Epithelial cell of prostate (primary cell): ENCODE results near the gene DNHD1.

Source experiments
- DNase-seq: peaks from one replicate; pipeline ENCODE4 v3.0.0-alpha.2; 2011; ENCODE audit warnings: low read depth, low spot score
- H3K27ac ChIP-seq: fragments of 450-650 bp; 2 replicates; pipeline ENCODE4 v1.5.1; 2017; ENCODE audit warnings: mild to moderate bottlenecking

The DNHD1 gene

DNA sequence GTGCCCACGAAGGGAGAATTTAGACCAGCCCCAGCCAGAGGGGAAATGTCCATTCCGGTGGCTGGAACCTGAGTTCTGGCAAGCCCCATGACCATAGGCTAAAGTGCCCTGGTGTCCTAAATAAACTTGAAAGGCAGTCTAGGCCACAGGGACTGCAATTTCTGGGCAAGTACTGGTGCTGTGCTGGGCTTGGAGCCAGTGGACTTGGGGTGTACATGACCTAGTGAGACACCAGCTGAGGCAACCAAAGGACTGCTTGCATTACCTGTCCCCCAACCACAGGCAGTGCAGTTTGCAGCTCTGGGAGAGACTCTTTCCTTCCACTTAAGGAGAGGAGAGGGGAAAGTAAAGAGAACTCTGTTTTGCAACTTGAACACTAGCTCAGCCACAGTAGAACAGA is 82.6 kb downstream of the DNHD1 start:
- DNase-seq = no peak
- H3K27ac ChIP-seq = no peak overlapping the region

DNA sequence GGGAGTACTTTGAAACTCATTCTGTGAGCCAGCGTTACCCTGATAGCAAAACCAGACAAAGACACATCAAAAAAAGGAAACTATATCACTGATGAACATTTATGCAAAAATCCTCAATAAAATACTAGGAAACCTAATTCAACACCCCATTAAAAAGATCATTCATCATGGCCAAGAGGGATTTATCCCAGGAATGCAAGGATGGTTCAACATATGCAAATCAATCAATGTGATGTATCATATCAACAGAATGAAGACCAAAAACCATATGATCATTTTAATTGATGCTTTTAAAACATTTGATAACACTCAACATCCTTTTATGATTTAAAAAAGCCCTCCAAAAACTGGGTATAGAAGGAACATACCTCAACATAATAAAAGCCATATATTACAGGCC is 86.5 kb downstream of the DNHD1 start:
- DNase-seq = no peak
- H3K27ac ChIP-seq = no peak overlapping the region

DNA sequence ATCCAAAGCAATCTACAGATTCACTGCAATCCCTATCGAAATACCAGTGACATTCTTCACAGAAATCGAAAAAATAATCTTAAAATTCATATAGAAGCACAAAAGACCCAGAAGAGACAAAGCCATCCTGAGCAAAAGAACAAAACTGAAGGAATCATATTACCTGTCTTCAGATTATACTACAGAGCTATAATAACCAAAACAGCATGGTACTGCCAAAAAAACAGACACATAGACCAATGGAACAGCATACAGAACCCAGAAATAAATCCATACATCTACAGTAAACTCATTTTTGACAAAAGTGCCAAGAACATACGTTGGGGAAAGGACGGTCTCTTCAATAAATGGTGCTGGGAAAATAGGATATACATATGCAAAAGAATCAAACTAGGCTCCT is 87.4 kb downstream of the DNHD1 start:
- H3K27ac ChIP-seq = no peak overlapping the region
- no peak for DNase-seq

DNA sequence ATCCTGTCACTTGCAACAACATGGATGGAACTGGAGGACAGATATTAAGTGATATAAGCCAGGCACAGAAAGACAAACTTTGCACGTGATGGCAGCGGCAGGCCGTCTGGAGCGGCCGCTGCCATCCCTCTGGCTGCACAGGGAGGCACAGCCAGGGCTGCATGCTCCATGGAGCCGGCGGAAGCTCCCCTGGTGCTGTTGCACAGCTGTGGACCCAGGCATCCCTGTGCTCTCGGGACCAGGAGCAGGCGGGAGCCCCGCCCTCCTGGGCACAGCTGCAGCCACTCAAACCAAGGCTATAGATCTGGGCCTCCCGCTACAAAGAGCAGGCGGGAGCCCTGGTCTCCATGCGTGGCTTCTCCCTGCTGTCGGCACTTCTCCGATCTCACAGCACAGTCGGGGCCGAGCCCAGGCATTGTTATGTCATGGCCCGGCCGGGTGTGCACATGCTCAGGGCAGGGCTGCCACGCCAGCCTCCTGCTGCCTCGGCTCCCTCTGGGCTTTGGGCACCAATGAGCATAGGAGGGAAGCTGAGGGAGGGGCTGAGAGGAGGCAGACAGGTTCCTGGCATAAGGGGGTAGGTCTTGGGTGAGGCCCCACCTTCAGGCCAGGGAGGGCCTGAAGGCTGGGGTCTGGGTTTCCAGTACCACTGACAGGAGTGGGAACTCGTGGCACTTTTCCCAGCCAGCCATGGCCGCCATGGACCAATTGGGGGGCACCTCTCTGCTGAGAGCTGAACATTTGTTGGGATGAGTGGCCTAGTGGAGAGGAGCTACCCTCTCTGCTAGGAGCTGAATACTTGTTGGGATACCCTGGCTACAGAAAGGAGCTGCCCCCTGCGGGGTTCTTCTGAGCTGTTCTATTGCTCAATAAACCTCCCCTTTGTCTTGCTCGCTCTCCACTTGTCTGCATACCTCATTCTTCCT is 89.6 kb downstream of the DNHD1 start:
- DNase-seq = no peak
- no peak overlapping the region for H3K27ac ChIP-seq

DNA sequence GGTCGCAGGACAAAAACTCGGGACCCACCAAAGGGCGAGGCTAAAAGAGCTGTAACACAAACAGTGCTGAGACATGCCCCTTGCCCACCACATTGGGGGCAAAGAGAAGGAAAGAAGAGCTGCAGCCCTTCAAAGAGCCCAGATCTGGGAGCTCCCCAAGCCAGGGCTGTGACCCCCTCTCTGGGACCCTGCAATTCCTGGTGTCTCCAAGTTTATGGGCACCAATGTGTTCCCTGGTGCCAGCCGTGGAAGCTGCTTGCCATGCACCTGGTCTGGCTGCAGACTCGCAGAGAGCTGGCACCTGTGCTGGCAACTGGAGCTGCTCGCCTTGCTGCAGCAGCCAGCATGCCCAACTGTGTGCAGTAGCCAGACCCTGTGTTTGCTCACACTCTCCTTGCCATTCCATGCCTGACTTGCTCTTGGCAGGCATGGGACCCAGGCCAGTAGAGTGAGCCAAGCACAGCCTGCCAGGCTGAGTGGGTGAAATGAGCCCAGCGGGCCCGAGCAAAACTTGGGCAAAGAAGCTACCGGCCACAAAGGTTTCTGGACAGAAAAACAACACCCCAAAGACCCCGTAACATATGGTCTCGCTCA is 90.4 kb downstream of the DNHD1 start:
- DNase-seq = no peak
- H3K27ac ChIP-seq = no peak overlapping the region

DNA sequence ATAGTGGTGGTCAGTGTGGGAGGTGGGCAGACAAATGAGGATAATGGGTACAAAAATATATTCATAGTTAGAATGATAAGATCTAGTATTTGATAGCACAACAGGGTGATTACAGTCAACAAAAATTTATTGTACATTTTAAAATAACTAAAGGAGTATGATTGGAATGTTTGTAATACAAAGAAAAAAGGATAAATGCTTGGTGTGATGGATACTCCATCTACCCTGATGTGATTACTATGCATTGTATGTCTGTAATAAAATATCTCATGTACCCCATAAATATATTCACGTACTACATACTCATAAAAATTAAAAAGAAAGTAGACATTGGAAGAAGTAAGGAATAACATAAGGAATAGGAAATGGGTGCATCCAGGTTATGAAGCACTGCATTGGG is 90.9 kb downstream of the DNHD1 start:
- H3K27ac ChIP-seq = no peak overlapping the region
- no peak for DNase-seq

DNA sequence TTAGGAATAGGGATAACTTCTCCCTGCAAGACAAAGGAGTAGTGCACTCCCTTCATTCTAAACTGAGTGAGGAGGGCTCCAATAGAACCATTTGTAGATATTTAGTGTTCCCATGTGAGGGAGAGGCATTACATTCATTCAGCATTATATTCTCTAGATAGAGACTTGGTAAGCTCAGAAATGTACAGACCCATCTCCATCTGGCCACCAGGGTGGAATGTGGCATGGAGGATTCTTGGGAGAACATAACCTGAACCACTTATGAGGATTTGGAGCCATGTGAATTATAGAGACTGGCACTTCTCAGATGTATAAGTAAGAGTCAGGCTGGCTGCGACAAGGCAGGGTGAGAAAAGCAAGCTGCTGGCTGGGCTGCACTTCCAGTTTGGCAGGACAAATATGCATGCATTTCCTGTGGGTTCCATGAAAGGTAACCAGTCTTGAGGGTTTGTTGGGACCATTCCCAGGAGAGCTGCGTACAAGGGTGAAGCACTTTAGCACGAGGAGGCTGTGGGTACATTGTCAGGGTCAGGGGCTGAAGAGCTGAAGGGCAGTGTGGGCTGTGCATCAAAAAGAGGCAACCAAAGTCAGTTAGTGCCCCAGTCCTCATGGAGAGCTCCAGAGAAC is 97.2 kb downstream of the DNHD1 start:
- H3K27ac ChIP-seq = no peak overlapping the region

DNA sequence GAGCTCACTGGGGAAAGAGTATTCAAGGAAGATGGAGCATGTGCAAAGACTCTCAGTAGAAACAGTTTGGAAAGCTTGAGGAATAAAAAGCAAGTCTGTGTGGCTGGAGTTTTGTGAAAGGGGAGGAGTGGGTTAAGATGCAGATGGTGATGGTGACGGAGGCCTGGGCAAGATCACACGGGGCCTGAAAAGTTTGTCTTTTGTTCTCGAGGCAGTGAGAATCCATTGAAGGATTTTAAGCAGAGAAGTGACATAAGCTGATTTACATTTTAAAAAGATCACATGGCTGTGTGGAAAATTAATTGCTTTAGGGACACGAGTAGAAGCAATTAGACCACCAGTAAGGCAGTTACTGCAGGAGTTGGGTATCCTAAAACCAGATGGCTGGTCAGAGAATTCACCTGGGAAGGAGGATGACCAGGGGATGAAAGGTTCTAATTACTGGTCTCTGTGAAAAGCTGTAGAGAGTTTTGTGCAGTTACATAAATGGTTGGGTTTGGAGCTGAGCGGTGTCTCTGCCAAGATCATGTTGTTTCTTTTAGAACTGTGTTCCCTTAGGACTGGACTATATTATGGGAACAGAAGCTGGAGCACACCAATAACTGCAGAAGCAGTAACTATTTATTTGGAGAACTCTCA is 99.3 kb downstream of the DNHD1 start:
- no peak for DNase-seq
- no peak overlapping the region for H3K27ac ChIP-seq

More for the DNA sequence above, 97.2 kb downstream of the DNHD1 start:
- DNase-seq = no peak

DNA sequence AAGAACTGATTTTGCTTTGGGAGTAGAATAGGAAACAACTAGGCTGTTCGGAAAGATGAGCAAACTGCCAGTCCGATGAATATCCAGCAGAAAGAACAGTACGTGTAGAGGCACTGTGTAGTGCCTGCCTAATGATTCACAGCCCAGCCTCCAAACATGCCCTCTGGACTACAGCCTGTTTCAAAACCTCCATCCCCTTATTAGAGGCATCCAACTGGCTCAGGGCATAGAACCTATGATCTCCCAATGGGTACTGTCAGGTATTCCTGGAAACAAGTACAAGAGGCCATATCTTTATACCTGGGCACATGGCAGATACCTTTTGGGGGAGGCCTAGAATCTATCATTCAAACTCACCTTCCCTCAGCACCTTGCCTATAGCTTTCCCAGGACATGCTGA is 101.5 kb downstream of the DNHD1 start:
- no peak for DNase-seq
- no peak overlapping the region for H3K27ac ChIP-seq

DNA sequence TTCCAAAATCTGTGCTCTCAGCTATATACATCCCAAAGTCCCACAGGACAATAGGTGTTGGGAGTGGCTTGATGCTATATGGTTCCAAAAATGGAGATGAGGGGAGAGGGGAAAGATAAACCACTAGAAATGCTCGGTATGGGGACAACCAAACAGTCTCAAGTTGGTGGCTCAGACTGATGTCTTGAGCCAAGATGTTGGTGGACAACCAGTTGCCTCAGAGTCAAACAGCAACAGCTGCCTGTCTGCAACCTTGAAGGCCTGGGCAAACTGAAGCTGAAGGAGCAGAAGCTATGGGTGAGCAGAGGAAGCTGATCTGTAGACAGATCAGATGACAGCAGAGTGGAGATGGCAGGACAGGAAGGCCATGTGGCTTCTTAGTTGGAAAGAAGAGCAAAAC is 102.4 kb downstream of the DNHD1 start:
- H3K27ac ChIP-seq = no peak overlapping the region
- DNase-seq = no peak

DNA sequence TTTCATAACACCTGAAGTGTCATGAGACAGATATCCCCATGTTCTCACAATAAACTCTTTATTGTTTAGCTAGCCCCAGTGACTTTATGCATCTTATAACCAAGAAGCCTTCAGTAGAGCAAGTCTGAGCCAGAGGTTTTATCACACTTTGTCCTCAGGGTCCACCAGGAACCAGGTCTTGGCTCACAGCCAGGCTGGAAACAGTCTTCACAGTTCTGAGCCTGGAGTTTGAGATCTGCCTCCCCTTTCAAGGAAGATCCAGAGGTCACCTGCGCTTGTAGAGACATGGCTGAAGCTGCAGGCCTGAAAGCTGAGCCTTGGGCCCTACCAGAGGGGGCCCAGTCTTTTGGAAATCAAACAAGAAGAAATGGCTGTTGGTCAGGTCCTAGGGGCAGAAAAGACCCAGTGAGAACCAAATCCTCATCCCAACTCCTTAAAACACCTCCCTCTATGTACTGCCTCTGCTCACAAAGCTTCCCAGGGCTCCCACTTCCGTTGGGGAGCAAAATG is 102.9 kb downstream of the DNHD1 start:
- DNase-seq = no peak
- H3K27ac ChIP-seq = no peak overlapping the region

DNA sequence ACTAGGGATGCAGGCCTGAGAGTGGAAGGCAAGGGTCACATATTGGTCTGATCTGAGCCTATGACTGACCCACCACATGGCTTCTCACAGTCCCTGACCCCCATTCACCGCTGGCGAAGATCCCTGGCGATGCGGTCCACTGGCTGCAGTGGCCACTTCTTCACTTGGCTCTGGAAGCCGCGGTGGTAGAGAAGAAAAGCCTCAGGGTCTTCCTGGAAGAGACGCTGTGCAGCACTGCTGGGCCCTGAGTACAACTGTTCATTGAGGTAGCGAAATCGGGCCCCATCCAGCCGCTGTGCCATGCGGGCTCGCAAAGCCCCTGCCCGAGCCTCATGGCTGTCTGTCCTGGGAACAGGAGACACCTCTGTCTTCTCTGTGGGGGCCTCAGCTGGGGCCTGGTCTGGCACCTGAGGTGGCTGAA is 104.0 kb downstream of the DNHD1 start:
- no peak for DNase-seq
- no peak overlapping the region for H3K27ac ChIP-seq

DNA sequence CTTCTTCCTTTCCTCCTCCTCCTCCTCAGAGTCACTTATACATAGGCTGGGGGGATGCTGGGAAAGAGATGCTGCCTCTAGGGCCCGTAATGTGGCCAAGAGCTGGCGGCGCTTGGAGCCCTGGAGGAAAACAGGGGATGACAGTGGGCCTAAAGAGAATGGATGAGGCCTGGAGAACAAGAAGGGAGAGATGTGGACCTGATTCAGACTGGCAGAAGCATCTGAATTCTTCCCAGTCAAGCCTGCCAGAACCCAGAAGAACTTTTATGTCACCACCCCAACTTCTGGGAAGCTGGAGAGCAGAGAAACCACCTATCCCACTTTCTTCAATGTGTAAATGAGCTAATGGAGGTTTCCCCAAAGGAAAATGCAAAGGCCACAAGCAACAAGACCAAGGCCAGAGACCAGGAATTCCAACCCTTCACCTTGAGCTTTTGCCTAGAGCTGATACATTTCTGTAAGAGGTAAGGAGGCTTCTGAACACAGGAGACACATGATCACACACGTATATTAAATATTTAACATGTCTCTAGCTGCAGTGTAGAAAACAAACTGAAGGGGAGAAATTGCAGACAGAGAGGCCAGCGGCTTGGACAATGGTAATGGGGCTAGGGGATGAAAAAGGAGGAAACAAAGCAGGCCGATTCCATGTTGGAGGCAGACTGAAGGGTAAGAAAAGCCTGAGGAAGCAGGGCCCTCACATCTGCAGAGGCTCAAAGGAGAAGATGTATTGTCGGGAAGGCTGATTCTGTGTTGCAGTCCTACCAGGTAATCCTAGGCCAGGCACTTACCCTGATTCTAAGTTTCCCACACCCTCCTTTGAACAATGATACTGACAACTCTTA is 105.2 kb downstream of the DNHD1 start:
- DNase-seq = no peak
- no peak overlapping the region for H3K27ac ChIP-seq

DNA sequence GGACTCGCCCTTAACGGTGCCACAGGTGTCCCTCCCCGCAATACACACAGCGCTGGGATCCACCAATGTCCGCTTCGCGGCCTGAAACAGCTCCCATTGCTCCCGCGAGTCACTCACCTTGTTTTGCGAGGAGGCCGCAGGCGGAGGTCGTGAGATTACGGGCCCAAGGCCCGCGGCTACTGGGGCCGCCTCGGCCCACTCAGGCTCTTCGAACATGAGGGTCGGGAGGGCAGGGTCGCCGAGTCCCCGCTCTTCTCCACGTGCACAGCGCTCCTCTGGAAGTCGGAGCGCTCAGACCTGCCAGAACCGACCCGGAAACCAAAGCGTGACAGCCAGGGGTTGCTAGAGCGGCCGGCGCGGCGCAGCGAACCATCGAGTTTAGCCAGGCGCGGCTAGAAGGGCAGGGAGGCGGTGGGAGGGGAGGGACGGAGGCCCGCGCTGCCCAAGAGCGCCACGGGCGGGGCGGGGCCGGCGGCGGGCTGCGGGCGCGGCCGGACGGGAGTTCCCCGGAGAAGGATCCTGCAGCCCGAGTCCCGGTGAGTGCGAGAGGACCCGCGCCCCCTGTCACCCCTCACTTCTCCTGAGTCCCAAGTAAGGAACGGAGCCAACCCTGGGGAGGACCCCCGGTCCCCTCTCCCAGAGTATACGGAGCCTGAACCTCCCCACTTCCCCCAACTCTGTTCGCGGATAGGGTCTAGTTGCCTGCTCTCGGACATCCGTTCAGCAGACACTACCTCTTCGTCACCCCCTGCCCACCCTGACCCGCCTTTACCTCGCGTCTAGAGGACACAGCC is 106.4 kb downstream of the DNHD1 start, which contains the start of the genes ILK and RRP8:
Gene ILK (plus strand): TSS at position 488 of the 794 bp plus-strand sequence. CDS start 498 bp downstream, outside the sequence.
Gene RRP8 (minus strand): TSS at position 330 of the 794 bp plus-strand sequence. CDS start 114 bp downstream, at position 216.
- DNase-seq = peak; percentile 44
- H3K27ac ChIP-seq = peak within 1 kb of the TSS; percentile 90

DNA sequence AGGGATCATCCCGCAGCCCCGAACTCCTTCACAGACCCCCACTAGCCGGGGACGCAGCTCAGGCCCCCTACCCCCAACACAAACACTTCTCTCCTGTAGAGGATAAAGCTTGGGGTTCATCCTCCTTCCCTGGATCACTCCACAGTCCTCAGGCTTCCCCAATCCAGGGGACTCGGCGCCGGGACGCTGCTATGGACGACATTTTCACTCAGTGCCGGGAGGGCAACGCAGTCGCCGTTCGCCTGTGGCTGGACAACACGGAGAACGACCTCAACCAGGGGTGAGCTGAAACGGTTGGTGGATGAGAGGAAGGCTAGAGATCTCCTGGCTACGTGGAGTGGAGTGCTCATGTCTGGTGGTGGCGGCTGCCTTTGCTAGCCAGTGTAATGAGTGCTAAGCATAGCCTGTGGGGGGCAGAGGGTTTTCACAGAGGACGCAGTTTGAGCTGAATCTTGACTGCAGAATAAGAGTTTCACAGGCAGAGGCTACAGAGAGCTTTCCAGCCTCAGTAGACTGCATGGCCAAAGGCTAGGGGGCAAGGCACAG is 107.1 kb downstream of the DNHD1 start:
- no peak for DNase-seq
- peak overlapping the region; percentile 90 for H3K27ac ChIP-seq

DNA sequence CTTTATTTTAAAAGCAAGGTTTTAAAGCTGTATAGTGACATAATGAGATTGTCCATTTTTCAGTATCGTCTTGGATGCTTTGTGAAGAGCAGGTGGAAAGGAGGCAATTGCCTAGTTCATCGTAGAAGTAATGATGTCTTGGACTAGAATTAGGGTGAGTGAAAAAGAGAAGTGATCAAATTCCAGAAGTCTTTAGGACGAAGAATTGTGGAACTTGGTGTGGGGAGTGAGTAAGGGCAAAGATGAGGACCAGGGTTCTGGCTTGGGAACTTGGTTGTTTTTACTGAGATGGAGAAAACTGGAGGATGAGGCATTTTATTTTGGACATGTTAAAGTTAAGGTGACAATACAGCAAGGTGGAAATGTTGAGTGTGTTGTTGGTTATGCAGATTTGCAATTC is 107.7 kb downstream of the DNHD1 start:
- no peak for DNase-seq

DNA sequence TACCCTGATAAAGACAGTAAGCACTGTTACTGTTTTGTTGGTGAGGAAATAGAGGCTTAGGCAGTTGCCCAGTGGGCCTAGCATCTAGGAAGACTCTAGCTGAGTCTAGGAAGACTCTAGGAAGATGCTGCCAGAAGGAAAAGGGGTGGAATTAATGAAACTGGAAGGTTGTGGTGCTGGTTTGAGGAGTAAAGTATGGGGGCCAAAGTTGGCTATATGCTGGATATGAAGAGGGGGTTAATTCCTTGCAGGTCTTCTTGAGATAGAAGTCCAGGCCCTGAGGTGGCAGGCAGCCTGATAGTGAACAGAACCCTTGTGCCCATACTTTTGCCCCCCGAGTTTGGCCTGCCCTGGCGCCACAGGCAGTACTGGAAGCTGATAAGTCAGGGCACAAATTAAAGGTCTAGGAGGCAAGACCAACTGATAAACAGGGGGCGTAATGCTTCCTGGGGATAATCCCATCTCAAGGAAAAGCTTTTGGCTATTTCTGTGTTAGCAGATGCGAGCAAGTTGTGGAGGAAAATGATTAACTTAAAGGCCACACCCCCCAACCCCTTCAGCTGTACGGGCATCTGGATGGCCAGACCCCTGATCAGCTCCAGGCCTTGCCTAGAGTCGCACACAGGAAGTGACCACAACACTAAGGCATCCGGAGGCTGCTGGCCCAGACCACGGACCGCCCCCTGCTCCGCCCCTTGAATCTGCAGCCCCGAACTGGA is 109.5 kb downstream of the DNHD1 start:
- H3K27ac ChIP-seq = peak overlapping the region; percentile 90
- peak; percentile 24 for DNase-seq

More for the DNA sequence above, 107.7 kb downstream of the DNHD1 start:
- peak overlapping the region; percentile 90 for H3K27ac ChIP-seq
